GM12874 (cell line): ENCODE data around the gene PPFIA1.

Experiments
- CTCF ChIP-seq: IDR thresholded peaks from 2 replicates; pipeline ENCODE4 v1.5.1; 2011; ENCODE audit warnings: low read depth, mild to moderate bottlenecking, control low read depth, low read length, moderate library complexity; ENCODE audit not compliant: insufficient read depth

PPFIA1 gene

GRCh38 chr11:70289582-70289981 lies 19.1 kb downstream of the PPFIA1 start:
- TF ChIP-seq CTCF: no peak

GRCh38 chr11:70290361-70291065 lies 20.0 kb downstream of the PPFIA1 start:
- TF ChIP-seq CTCF: no peak

- TF ChIP-seq CTCF: no peak
Measured at GRCh38 chr11:70292166-70292565, 21.7 kb downstream of the PPFIA1 start.

- TF ChIP-seq CTCF: no peak
Measured at GRCh38 chr11:70292863-70293262, 22.4 kb downstream of the PPFIA1 start.

- TF ChIP-seq CTCF: no peak
Measured at GRCh38 chr11:70296681-70297080, 26.2 kb downstream of the PPFIA1 start.

- no peak for TF ChIP-seq CTCF
Measured at GRCh38 chr11:70297341-70297740, 26.9 kb downstream of the PPFIA1 start.

- TF ChIP-seq CTCF: no peak
Measured at GRCh38 chr11:70298243-70298915, 27.9 kb downstream of the PPFIA1 start.
